Activated naive CD4-positive, alpha-beta T cell treated with anti-CD3 and anti-CD28 coated beads, Interleukin-2, amount 50 U/mL, for 16 hours (primary cell): Measurements from ENCODE around the gene TUBGCP2.
A peak's percentile ranks its signal among the peaks of the same experiment; 100 is the strongest.
"Not testable (repeated sequence)": the region's sequence is repeated elsewhere in the genome, so short reads cannot be mapped to it uniquely, and the experiment has no call there.

Experiments
- DNase-seq: peaks from one replicate; pipeline ENCODE4 v3.0.0-alpha.2; 2020

Gene TUBGCP2

GRCh38 chr10:133324198-133324792 lies 15.6 kb upstream of the TUBGCP2 start:
- DNase-seq: peak; percentile 68

- DNase-seq: not testable (repeated sequence)
Measured at GRCh38 chr10:133322064-133322709, 13.5 kb upstream of the TUBGCP2 start.

DNA sequence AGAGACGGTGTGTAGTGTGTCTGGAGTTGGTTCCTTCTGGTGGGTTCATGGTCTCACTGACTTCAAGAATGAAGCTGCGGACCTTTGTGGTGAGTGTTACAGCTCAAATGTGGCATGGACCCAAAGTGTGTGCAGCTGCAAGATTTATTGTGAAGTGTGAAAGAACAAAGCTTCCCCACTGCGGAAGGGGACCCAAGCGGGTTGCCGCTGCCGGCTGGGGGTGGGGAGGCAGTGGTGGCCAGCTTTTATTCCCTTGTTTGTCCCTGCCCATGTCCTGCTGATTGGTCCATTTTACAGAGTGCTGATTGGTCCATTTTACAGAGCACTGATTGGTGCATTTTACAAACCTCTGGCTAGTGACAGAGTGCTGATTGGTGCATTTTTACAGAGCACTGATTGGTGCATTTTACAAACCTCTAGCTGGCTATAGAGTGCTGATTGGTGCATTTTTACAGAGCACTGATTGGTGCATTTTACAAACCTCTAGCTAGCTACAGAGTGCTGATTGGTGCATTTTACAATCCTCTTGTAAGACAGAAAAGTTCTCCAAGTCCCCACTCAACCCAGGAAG lies 12.3 kb upstream of the TUBGCP2 start:
- not testable (repeated sequence) for DNase-seq

GRCh38 chr10:133318494-133319127 lies 9.9 kb upstream of the TUBGCP2 start:
- peak; percentile 67 for DNase-seq

GRCh38 chr10:133316732-133317131 lies 8.1 kb upstream of the TUBGCP2 start:
- no peak for DNase-seq

DNA sequence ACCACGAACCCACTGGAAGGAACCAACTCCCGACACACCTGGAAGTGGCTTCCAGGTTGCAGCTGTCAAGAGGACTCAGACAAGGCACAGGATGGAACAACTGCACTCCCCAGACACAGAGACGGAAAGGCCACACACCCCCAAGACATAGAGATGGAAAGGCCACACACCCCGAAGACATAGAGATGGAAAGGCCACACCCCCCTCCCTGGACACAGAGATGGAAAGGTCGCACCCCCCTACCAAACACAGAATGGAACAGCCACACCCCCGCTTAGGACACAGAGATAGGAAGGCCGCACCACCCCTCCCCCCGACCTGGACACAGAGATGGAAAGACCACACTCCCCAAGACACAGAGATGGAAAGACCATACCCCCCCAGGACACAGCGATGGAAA lies 7.6 kb upstream of the TUBGCP2 start:
- no peak for DNase-seq

GRCh38 chr10:133315847-133316246 lies 7.2 kb upstream of the TUBGCP2 start:
- DNase-seq: no peak

GRCh38 chr10:133314911-133315310 lies 6.2 kb upstream of the TUBGCP2 start:
- DNase-seq: no peak

GRCh38 chr10:133313192-133313591 lies 4.5 kb upstream of the TUBGCP2 start:
- no peak for DNase-seq

- DNase-seq: no peak
Measured at GRCh38 chr10:133312769-133313145, 4.1 kb upstream of the TUBGCP2 start.

DNA sequence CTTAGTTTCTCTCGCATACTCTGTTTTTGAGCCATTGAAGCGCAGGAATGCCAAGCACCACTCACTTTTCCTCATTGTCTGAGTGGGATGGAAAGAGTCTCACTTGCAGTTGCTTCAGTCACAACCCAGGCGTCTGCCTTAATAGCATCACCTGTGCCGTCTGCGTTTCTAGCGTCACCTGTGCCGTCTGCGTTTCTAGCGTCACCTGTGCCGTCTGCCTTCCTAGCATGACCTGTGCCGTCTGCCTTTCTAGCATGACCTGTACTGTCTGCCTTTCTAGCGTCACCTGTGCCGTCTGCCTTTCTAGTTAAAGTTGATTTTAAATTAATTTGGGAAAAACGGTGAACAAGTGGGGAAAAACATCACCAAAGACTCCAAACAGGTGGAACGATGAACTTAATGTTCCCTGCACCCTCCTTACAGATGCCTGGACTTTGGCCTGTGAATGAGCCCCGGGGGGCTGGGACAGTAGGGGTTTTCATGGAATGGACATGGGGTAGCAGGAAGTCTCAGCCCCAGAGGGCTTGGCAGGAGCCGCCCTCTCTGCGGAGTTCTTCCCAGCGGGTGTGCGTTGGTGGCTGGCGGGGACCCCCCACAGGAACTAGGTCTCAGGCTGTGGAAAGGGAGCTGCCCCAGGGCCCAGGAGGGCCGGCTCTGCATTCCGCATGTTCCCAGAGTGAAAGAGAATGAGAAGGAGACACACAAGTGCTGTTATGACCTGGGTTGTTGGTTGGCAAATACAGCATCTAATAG lies 3.5 kb upstream of the TUBGCP2 start:
- no peak for DNase-seq

- no peak for DNase-seq
Measured at GRCh38 chr10:133311570-133311969, 2.9 kb upstream of the TUBGCP2 start.

DNA sequence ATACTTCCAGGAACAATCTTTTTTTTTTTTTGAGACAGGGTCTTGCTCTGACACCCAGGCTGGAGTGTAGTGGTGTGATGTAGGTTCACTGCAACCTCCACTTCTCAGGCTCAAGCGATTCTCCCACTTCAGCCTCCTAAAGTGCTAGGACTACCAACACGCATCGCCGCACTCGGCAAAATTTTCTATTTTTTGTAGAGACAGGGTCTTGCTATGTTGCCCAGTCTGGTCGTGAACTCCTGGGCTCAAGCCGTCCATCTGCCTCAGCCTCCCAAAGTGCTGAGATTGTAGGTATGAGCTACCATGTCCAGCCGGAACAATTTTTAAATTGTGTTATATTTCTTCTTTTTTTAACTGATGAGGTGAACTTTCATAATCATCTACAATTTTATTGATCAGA lies 2.1 kb upstream of the TUBGCP2 start:
- DNase-seq: no peak

DNA sequence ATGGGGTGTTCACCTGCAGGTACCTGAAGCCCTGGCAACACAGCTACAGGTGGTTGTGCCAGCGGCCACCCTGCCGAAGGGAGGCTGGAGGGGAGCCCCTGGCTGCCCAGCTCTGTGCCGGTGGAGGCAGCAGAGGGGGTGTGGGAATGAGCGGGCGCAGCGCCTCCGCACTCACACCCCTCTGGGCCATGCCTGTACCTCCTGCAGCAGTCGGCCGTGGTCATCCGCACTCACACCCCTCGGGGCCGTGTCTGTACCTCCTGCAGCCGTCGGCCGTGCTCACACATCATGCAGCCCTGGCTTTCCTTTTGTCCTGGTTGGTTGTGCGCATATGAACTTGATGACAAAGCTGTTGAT lies 1.7 kb upstream of the TUBGCP2 start:
- no peak for DNase-seq

DNA sequence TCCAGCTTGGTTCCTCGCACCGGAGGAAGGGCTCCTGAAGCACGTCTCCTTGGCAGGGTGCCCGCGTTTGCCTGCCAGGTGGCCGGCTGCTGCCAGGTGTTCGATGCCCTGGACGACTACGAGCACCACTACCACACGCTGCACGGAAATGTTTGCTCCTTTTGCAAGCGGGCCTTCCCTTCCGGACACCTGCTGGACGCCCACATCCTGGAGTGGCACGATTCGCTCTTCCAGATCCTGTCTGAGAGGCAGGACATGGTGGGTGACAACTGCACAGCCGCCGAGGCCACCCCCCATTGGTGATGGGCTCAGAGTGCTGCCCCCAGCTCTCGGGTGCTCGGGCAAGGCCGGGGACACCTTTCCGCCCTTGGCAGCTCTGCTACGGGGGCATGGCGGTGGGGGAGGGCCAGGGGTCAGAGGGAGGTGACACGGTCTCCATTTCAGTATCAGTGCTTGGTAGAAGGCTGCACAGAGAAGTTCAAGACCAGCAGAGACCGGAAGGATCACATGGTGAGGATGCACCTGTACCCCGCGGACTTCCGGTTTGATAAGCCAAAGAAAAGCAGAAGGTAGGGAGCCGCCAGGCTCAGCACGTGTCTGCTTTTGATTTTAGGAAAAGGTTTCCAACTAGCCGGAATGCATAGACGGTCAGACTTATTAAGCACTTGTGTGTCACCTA lies 1.2 kb upstream of the TUBGCP2 start:
- no peak for DNase-seq

GRCh38 chr10:133309100-133309719 lies 538 bp upstream of the TUBGCP2 start:
- peak; percentile 88 for DNase-seq

- DNase-seq: peak; percentile 90
Measured at GRCh38 chr10:133307776-133308420, 774 bp downstream of the TUBGCP2 start.

DNA sequence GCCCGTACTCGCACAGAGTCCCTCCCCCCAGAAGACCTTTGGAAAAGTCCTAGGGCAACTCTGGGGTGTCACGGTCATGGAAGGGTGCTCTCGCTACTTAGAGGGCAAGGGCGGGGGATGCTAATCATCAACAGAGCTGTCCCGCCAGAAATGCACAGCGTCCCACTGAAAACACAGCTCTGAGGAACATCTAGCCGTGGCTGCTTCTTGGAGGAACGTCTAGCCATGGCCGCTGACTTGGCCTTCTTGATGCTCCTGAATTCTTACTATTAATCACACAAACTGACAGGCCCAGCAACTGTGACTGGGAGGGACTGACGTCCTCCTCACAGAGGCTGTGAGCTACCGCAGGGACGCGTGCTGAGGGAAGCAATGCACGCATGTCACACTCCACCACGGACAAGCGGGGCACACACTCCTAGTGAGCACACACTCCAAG lies 1.7 kb downstream of the TUBGCP2 start:
- no peak for DNase-seq

- DNase-seq: no peak
Measured at GRCh38 chr10:133306097-133306476, 2.6 kb downstream of the TUBGCP2 start.

DNA sequence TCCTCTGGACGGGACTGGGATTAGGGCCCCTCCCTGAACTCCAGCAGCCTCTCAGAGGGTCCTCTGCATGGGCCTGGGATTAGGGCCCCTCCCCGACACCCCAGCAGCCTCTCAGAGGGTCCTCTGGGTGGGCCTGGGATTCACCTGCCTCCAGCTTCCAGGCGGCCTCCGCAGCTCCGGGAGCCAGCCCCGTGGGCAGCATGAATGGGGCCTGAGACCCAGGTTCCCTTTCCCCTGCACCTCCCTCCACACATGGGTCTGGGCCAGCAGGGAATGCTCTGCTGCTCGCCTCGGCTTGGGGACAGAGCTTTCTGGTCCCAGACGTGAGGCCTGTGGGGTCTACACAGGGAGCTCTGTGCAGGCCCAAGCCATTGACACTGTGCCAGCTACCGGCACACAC lies 5.5 kb downstream of the TUBGCP2 start:
- DNase-seq: no peak

DNA sequence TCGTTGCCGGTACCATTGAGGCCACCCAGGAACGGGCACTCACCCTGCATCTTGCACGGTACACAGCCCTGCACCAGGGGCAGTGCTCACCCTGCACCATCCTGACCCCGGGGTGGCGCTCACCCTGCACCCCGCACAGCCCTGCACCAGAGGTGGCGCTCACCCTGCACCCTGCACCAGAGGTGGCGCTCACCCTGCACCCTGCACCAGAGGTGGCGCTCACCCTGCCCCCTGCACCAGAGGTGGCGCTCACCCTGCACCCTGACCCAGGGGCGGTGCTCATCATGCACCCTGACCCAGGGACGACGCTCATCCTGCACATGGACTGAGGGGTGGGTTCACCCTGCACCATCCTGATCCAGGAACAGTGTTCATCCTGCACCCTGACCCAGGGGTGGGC lies 6.4 kb downstream of the TUBGCP2 start:
- DNase-seq: no peak

DNA sequence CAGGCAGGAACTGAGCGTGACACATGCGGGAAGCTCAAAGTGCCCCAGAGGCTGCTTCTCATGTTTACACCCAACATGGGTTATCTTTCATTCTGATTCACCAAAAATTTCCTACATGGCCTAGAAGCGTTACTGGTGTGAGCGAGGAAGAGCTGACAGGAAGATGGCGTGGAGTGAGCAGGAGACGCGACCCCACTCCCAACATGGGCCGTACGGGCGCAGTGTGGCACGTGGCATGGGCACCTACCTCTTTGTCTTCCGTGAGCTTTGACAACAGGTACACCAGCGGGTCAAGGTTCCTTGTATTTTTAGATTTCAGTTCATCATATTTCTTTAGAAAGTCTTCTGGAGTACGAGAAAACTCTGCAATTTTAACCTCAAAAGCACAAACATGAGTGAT lies 8.9 kb downstream of the TUBGCP2 start:
- no peak for DNase-seq
